ENCODE data around the gene ABCG4. TPM values are rescaled to one million over a fixed set of nuclear protein-coding genes. Genes with fewer than 3 reads are reported as not detected.

Gene ABCG4
- total and polyA plus RNA-seq, 2 experiments from 2014 or later: 0.58 to 1.0 TPM

GRCh38 chr11:119205080-119205479 is 56.2 kb downstream of the ABCG4 start:
- Histone ChIP-seq H3K9me2 (ENCODE audit: insufficient read depth) (no peaks in the 10 kb centered on the region), H3K4me2 (peak overlapping the region; percentile 64), H3K79me2 (replicated peaks; ENCODE audit: insufficient read depth) (peaks cover 34% of the 10 kb centered on the region), H3K4me3 (peak overlapping the region; percentile 87), H3K36me3 (ENCODE audit: insufficient read depth) (no peaks in the 10 kb centered on the region), H3K27ac (ENCODE audit: low read depth) (peak overlapping the region; percentile 68; the same call in 1 of the 2 replicates), H2AFZ (peak overlapping the region; percentile 94), H4K20me1 (replicated peaks; ENCODE audit: insufficient read depth) (peaks cover 19% of the 10 kb centered on the region), H3K27me3 (ENCODE audit: insufficient read depth) (no peaks in the 10 kb centered on the region), H3K4me1 (ENCODE audit: insufficient read depth) (peaks cover 37% of the 10 kb centered on the region), H3F3A (replicated peaks; ENCODE audit: low read depth) (peaks cover 10% of the 10 kb centered on the region)
- Mint-ChIP-seq H3K4me3 (peak overlapping the region; percentile 95), H3K27ac (peak overlapping the region; percentile 54; the same call in 1 of the 2 replicates), H3K9me3 (peaks cover 2% of the 10 kb centered on the region; the same call in 1 of the 3 replicates), H3K4me1 (peaks cover 26% of the 10 kb centered on the region), H3K36me3 (ENCODE audit: low read depth) (peaks cover 5% of the 10 kb centered on the region; the same call in 1 of the 3 replicates), H3K27me3 (ENCODE audit: insufficient read depth, low read depth, poor library complexity) (peaks cover 5% of the 10 kb centered on the region)
- TF ChIP-seq ZNF331 (CRISPR knock-in tag; IDR thresholded peaks at IDR 0.05; ENCODE audit: low read depth) (no peak), CTCF (conservative IDR thresholded peaks at IDR 0.05; ENCODE audit: low read depth in 2 of 2) (no peak), CREB1 (CRISPR knock-in tag; IDR thresholded peaks at IDR 0.05; ENCODE audit: low read depth) (no peak), EZH2phosphoT487 (IDR thresholded peaks at IDR 0.05; ENCODE audit: unreplicated experiment) (no peak), ZNF462 (CRISPR knock-in tag; IDR thresholded peaks at IDR 0.05) (no peak), POLR2AphosphoS5 (IDR thresholded peaks at IDR 0.05; ENCODE audit: low read depth) (no peak), JUNB (IDR thresholded peaks at IDR 0.05; ENCODE audit: unreplicated experiment) (no peak), EZH2 (IDR thresholded peaks at IDR 0.05; ENCODE audit: low read depth, unreplicated experiment) (no peak), STAT1 (IDR thresholded peaks at IDR 0.05; ENCODE audit: unreplicated experiment) (no peak)
- peak; percentile 23 for DNase-seq (ENCODE audit: low spot score)
- peak; percentile 5; the same call in 1 of the 3 replicates for ATAC-seq

All from GM23338 (cell line).